Measurements from ENCODE around the gene SLC4A1AP.
"Not testable (repeated sequence)": the region's sequence is repeated elsewhere in the genome, so short reads cannot be mapped to it uniquely, and the experiment has no call there.

Gene SLC4A1AP

GRCh38 chr2:27621524-27621923 is 42.2 kb upstream of the SLC4A1AP start:
- Histone ChIP-seq H3K27me3 (ENCODE audit: control insufficient read depth in 3 of 3, insufficient read depth in 3 of 3, low read depth in 1 of 3, low read length in 3 of 3) (no peaks in the 10 kb centered on the region), H4K8ac (ENCODE audit: low read depth, low read length) (no peak overlapping the region), H3K9ac (ENCODE audit: low read depth, low read length, poor library complexity) (no peak overlapping the region), H2BK5ac (ENCODE audit: low read length) (no peak overlapping the region), H2BK120ac (ENCODE audit: low read depth, low read length) (no peak overlapping the region), H3K18ac (ENCODE audit: low read length) (no peak overlapping the region), H3K79me1 (ENCODE audit: low read depth, low read length) (no peaks in the 10 kb centered on the region), H4K91ac (ENCODE audit: low read depth, low read length, poor library complexity) (no peak overlapping the region), H3K36me3 (replicated peaks in 1 of 2; ENCODE audit: control insufficient read depth in 2 of 2, insufficient read depth in 2 of 2, low read length in 2 of 2) (peaks cover 15 to 89% of the 10 kb centered on the region in 2 donors), H3K4me2 (ENCODE audit: insufficient read depth, low read length, poor library complexity, severe bottlenecking) (no peak overlapping the region), H3K4ac (ENCODE audit: low read length) (no peak overlapping the region), H3K23ac (ENCODE audit: low read depth, low read length, poor library complexity) (no peak overlapping the region), H2BK12ac (ENCODE audit: low read length) (no peak overlapping the region), H3K14ac (ENCODE audit: low read length) (no peak overlapping the region), H3K27ac (replicated peaks; ENCODE audit: low read length) (no peak overlapping the region), H2BK15ac (ENCODE audit: low read length) (no peak overlapping the region), H2AFZ (ENCODE audit: low read length) (no peak overlapping the region), H3K9me3 (replicated peaks in 1 of 2; ENCODE audit: control insufficient read depth in 2 of 2, insufficient read depth in 1 of 2, low read depth in 1 of 2, low read length in 2 of 2) (no peaks in the 10 kb centered on the region), H3K4me3 (ENCODE audit: low read length in 2 of 2) (no peak overlapping the region), H3K4me1 (ENCODE audit: control insufficient read depth in 2 of 2, insufficient read depth in 1 of 2, low read depth in 1 of 2, low read length in 2 of 2) (peaks cover 0 to 5% of the 10 kb centered on the region in 2 donors), H2AK5ac (ENCODE audit: low read depth, low read length) (no peak overlapping the region)
- no peak for DNase-seq (ENCODE audit: low spot score)
- WGBS, 2 donors (ENCODE audit: extremely low coverage in 2 of 2, insufficient read length in 2 of 2, insufficient replicate concordance in 1 of 2), result no CpG with 5 or more reads among the region's 1 CpG

GRCh38 chr2:27622921-27623384 is 40.7 kb upstream of the SLC4A1AP start:
- H3K27me3 ChIP-seq (ENCODE audit: control insufficient read depth in 3 of 3, insufficient read depth in 3 of 3, low read depth in 1 of 3, low read length in 3 of 3), result no peaks in the 10 kb centered on the region
- no peak overlapping the region for H4K91ac ChIP-seq (ENCODE audit: low read depth, low read length, poor library complexity)
- H3K4me3 ChIP-seq (ENCODE audit: low read length in 2 of 2), result no peak overlapping the region
- WGBS, 2 donors (ENCODE audit: extremely low coverage in 2 of 2, insufficient read length in 2 of 2, insufficient replicate concordance in 1 of 2), result no CpG with 5 or more reads among the region's 3 CpGs
- H3K36me3 ChIP-seq (replicated peaks in 1 of 2; ENCODE audit: control insufficient read depth in 2 of 2, insufficient read depth in 2 of 2, low read length in 2 of 2), result peaks cover 8 to 75% of the 10 kb centered on the region in 2 donors
- H2BK120ac ChIP-seq (ENCODE audit: low read depth, low read length), result no peak overlapping the region
- no peak overlapping the region for H3K18ac ChIP-seq (ENCODE audit: low read length)
- no peak for DNase-seq (ENCODE audit: low spot score)
- no peak overlapping the region for H3K9ac ChIP-seq (ENCODE audit: low read depth, low read length, poor library complexity)
- H2BK12ac ChIP-seq (ENCODE audit: low read length), result no peak overlapping the region
- no peak overlapping the region for H2AFZ ChIP-seq (ENCODE audit: low read length)
- no peak overlapping the region for H3K14ac ChIP-seq (ENCODE audit: low read length)
- no peak overlapping the region for H3K23ac ChIP-seq (ENCODE audit: low read depth, low read length, poor library complexity)
- H3K4me1 ChIP-seq (ENCODE audit: control insufficient read depth in 2 of 2, insufficient read depth in 1 of 2, low read depth in 1 of 2, low read length in 2 of 2), result peaks cover 0 to 7% of the 10 kb centered on the region in 2 donors
- no peak overlapping the region for H4K8ac ChIP-seq (ENCODE audit: low read depth, low read length)
- no peak overlapping the region for H3K4me2 ChIP-seq (ENCODE audit: insufficient read depth, low read length, poor library complexity, severe bottlenecking)
- no peaks in the 10 kb centered on the region for H3K79me1 ChIP-seq (ENCODE audit: low read depth, low read length)
- no peaks in the 10 kb centered on the region for H3K9me3 ChIP-seq (replicated peaks in 1 of 2; ENCODE audit: control insufficient read depth in 2 of 2, insufficient read depth in 1 of 2, low read depth in 1 of 2, low read length in 2 of 2)
- H3K4ac ChIP-seq (ENCODE audit: low read length), result no peak overlapping the region
- H2BK15ac ChIP-seq (ENCODE audit: low read length), result no peak overlapping the region
- H3K27ac ChIP-seq (replicated peaks; ENCODE audit: low read length), result no peak overlapping the region
- no peak overlapping the region for H2AK5ac ChIP-seq (ENCODE audit: low read depth, low read length)
- H2BK5ac ChIP-seq (ENCODE audit: low read length), result no peak overlapping the region

- H3K4me1 ChIP-seq (ENCODE audit: control insufficient read depth in 2 of 2, insufficient read depth in 1 of 2, low read depth in 1 of 2, low read length in 2 of 2), result peaks cover 4 to 7% of the 10 kb centered on the region in 2 donors
- peaks cover 8 to 55% of the 10 kb centered on the region in 2 donors for H3K36me3 ChIP-seq (replicated peaks in 1 of 2; ENCODE audit: control insufficient read depth in 2 of 2, insufficient read depth in 2 of 2, low read length in 2 of 2)
- no peak overlapping the region for H4K8ac ChIP-seq (ENCODE audit: low read depth, low read length)
- no peak overlapping the region for H3K4me2 ChIP-seq (ENCODE audit: insufficient read depth, low read length, poor library complexity, severe bottlenecking)
- no peak overlapping the region for H3K23ac ChIP-seq (ENCODE audit: low read depth, low read length, poor library complexity)
- no peak overlapping the region for H2BK5ac ChIP-seq (ENCODE audit: low read length)
- H3K27me3 ChIP-seq (ENCODE audit: control insufficient read depth in 3 of 3, insufficient read depth in 3 of 3, low read depth in 1 of 3, low read length in 3 of 3), result no peaks in the 10 kb centered on the region
- no peak overlapping the region for H2BK12ac ChIP-seq (ENCODE audit: low read length)
- H3K14ac ChIP-seq (ENCODE audit: low read length), result no peak overlapping the region
- DNase-seq (ENCODE audit: low spot score), result no peak
- no peak overlapping the region for H3K4me3 ChIP-seq (ENCODE audit: low read length in 2 of 2)
- H3K79me1 ChIP-seq (ENCODE audit: low read depth, low read length), result peaks cover 2% of the 10 kb centered on the region
- H2AK5ac ChIP-seq (ENCODE audit: low read depth, low read length), result no peak overlapping the region
- no peak overlapping the region for H3K27ac ChIP-seq (replicated peaks; ENCODE audit: low read length)
- no peak overlapping the region for H3K9ac ChIP-seq (ENCODE audit: low read depth, low read length, poor library complexity)
- H2AFZ ChIP-seq (ENCODE audit: low read length), result no peak overlapping the region
- no peak overlapping the region for H2BK120ac ChIP-seq (ENCODE audit: low read depth, low read length)
- H3K4ac ChIP-seq (ENCODE audit: low read length), result no peak overlapping the region
- H3K18ac ChIP-seq (ENCODE audit: low read length), result no peak overlapping the region
- H4K91ac ChIP-seq (ENCODE audit: low read depth, low read length, poor library complexity), result no peak overlapping the region
- H3K9me3 ChIP-seq (replicated peaks in 1 of 2; ENCODE audit: control insufficient read depth in 2 of 2, insufficient read depth in 1 of 2, low read depth in 1 of 2, low read length in 2 of 2), result no peaks in the 10 kb centered on the region
- H2BK15ac ChIP-seq (ENCODE audit: low read length), result no peak overlapping the region
These were observed 38.7 kb upstream of the SLC4A1AP start for GRCh38 chr2:27624943-27625342.

- H3K14ac ChIP-seq (ENCODE audit: low read length); H3K4me1 ChIP-seq (ENCODE audit: control insufficient read depth in 2 of 2, insufficient read depth in 1 of 2, low read depth in 1 of 2, low read length in 2 of 2); H4K91ac ChIP-seq (ENCODE audit: low read depth, low read length, poor library complexity); H2BK120ac ChIP-seq (ENCODE audit: low read depth, low read length); H3K27me3 ChIP-seq (ENCODE audit: control insufficient read depth in 3 of 3, insufficient read depth in 3 of 3, low read depth in 1 of 3, low read length in 3 of 3); H4K8ac ChIP-seq (ENCODE audit: low read depth, low read length); H3K4ac ChIP-seq (ENCODE audit: low read length); H3K9ac ChIP-seq (ENCODE audit: low read depth, low read length, poor library complexity); H2AFZ ChIP-seq (ENCODE audit: low read length); H3K79me1 ChIP-seq (ENCODE audit: low read depth, low read length); DNase-seq (ENCODE audit: low spot score); H3K23ac ChIP-seq (ENCODE audit: low read depth, low read length, poor library complexity); H2AK5ac ChIP-seq (ENCODE audit: low read depth, low read length); H2BK15ac ChIP-seq (ENCODE audit: low read length); H3K27ac ChIP-seq (replicated peaks; ENCODE audit: low read length); H3K4me2 ChIP-seq (ENCODE audit: insufficient read depth, low read length, poor library complexity, severe bottlenecking); H3K9me3 ChIP-seq (replicated peaks in 1 of 2; ENCODE audit: control insufficient read depth in 2 of 2, insufficient read depth in 1 of 2, low read depth in 1 of 2, low read length in 2 of 2); H3K18ac ChIP-seq (ENCODE audit: low read length); H2BK12ac ChIP-seq (ENCODE audit: low read length); H3K4me3 ChIP-seq (ENCODE audit: low read length in 2 of 2); H2BK5ac ChIP-seq (ENCODE audit: low read length): not testable (repeated sequence)
- no CpG with 5 or more reads among the region's 1 CpG for WGBS, 2 donors (ENCODE audit: extremely low coverage in 2 of 2, insufficient read length in 2 of 2, insufficient replicate concordance in 1 of 2)
- peaks cover 6 to 52% of the 10 kb centered on the region in 2 donors for H3K36me3 ChIP-seq (replicated peaks in 1 of 2; ENCODE audit: control insufficient read depth in 2 of 2, insufficient read depth in 2 of 2, low read length in 2 of 2)
These were observed 37.4 kb upstream of the SLC4A1AP start for GRCh38 chr2:27626323-27626722.

Data from neuronal stem cell (in vitro differentiated cells).